ENCODE data around the gene NACA. TPM values are rescaled to one million over a fixed set of nuclear protein-coding genes. Genes with fewer than 3 reads are reported as not detected.
A peak's percentile ranks its signal among the peaks of the same experiment; 100 is the strongest.

The NACA gene
- total RNA-seq, 1 donor from 2014 or later, result 2,450 TPM

- H3K4me3 Mint-ChIP-seq, result no peak overlapping the region
- Histone ChIP-seq H3K27ac (no peak overlapping the region), H3K27me3 (no peaks in the 10 kb centered on the region), H4K20me1 (ENCODE audit: low read depth) (no peaks in the 10 kb centered on the region), H3K9ac (no peak overlapping the region), H3K36me3 (no peaks in the 10 kb centered on the region), H3F3A (ENCODE audit: low read depth) (peaks cover 28% of the 10 kb centered on the region), H3K4me3 (no peak overlapping the region), H2AFZ (replicated peaks) (peak overlapping the region; percentile 68), H3K4me2 (no peak overlapping the region), H3K79me2 (ENCODE audit: low read depth) (no peaks in the 10 kb centered on the region), H3K4me1 (peaks cover 13% of the 10 kb centered on the region), H3K9me3 (ENCODE audit: low read depth) (no peaks in the 10 kb centered on the region)
- no peak for TF ChIP-seq EZH2phosphoT487 (IDR thresholded peaks at IDR 0.05)
- TF ChIP-seq CTCF (IDR thresholded peaks at IDR 0.05), result no peak
- no peak for TF ChIP-seq EZH2 (IDR thresholded peaks at IDR 0.05)
- no peaks in the 10 kb centered on the region for H3K27me3 Mint-ChIP-seq (ENCODE audit: insufficient read depth, low read depth)
- no peak overlapping the region for H3K27ac Mint-ChIP-seq
- H3K36me3 Mint-ChIP-seq, result no peaks in the 10 kb centered on the region
- H3K9me3 Mint-ChIP-seq, result peaks cover 3% of the 10 kb centered on the region
- H3K4me1 Mint-ChIP-seq, result peaks cover 13% of the 10 kb centered on the region
- DNase-seq (ENCODE audit: low spot score), result no peak
Observed at GRCh38 chr12:56769868-56770267, 44.8 kb upstream of the NACA start.

- Mint-ChIP-seq H3K36me3 (no peaks in the 10 kb centered on the region), H3K27me3 (ENCODE audit: insufficient read depth, low read depth) (no peaks in the 10 kb centered on the region), H3K27ac (no peak overlapping the region), H3K9me3 (no peaks in the 10 kb centered on the region), H3K4me1 (peaks cover 13% of the 10 kb centered on the region), H3K4me3 (no peak overlapping the region)
- Histone ChIP-seq H3F3A (ENCODE audit: low read depth) (peaks cover 32% of the 10 kb centered on the region), H3K4me3 (no peak overlapping the region), H3K27ac (no peak overlapping the region), H4K20me1 (ENCODE audit: low read depth) (no peaks in the 10 kb centered on the region), H3K4me1 (peaks cover 13% of the 10 kb centered on the region), H3K27me3 (no peaks in the 10 kb centered on the region), H3K9ac (no peak overlapping the region), H3K36me3 (no peaks in the 10 kb centered on the region), H3K79me2 (ENCODE audit: low read depth) (no peaks in the 10 kb centered on the region), H3K9me3 (ENCODE audit: low read depth) (no peaks in the 10 kb centered on the region), H3K4me2 (no peak overlapping the region), H2AFZ (replicated peaks) (no peak overlapping the region)
- TF ChIP-seq CTCF (IDR thresholded peaks at IDR 0.05), result no peak
- no peak for TF ChIP-seq EZH2 (IDR thresholded peaks at IDR 0.05)
- no peak for TF ChIP-seq EZH2phosphoT487 (IDR thresholded peaks at IDR 0.05)
- no peak for DNase-seq (ENCODE audit: low spot score)
Observed at GRCh38 chr12:56768424-56768823, 43.3 kb upstream of the NACA start.

- Mint-ChIP-seq H3K36me3 (no peaks in the 10 kb centered on the region), H3K27ac (no peak overlapping the region), H3K27me3 (ENCODE audit: insufficient read depth, low read depth) (peaks cover 4% of the 10 kb centered on the region), H3K9me3 (no peaks in the 10 kb centered on the region), H3K4me3 (no peak overlapping the region), H3K4me1 (peaks cover 19% of the 10 kb centered on the region)
- Histone ChIP-seq H3K27ac (peak overlapping the region; percentile 74), H3K9ac (no peak overlapping the region), H3K9me3 (ENCODE audit: low read depth) (no peaks in the 10 kb centered on the region), H3K4me3 (no peak overlapping the region), H2AFZ (replicated peaks) (no peak overlapping the region), H3F3A (ENCODE audit: low read depth) (peaks cover 32% of the 10 kb centered on the region), H3K27me3 (no peaks in the 10 kb centered on the region), H3K79me2 (ENCODE audit: low read depth) (no peaks in the 10 kb centered on the region), H4K20me1 (ENCODE audit: low read depth) (no peaks in the 10 kb centered on the region), H3K36me3 (no peaks in the 10 kb centered on the region), H3K4me1 (peaks cover 13% of the 10 kb centered on the region), H3K4me2 (no peak overlapping the region)
- no peak for DNase-seq (ENCODE audit: low spot score)
- no peak for TF ChIP-seq EZH2phosphoT487 (IDR thresholded peaks at IDR 0.05)
- TF ChIP-seq CTCF (IDR thresholded peaks at IDR 0.05), result no peak
- no peak for TF ChIP-seq EZH2 (IDR thresholded peaks at IDR 0.05)
Observed at GRCh38 chr12:56766535-56766934, 41.4 kb upstream of the NACA start.

Data from neural progenitor cell (in vitro differentiated cells).